ENCODE results near the gene C10orf105. TPM values are rescaled to one million over a fixed set of nuclear protein-coding genes. Genes with fewer than 3 reads are reported as not detected.
A peak's percentile ranks its signal among the peaks of the same experiment; 100 is the strongest.

Gene C10orf105
- total and polyA plus RNA-seq, 8 donors, result 0.17 to 1.0 (median 0.57) TPM

- H3K9me3 ChIP-seq, result no peaks in the 10 kb centered on the region
- H3K4me1 ChIP-seq, result peaks cover 0 to 3% of the 10 kb centered on the region in 2 donors
- intact Hi-C loops (cut with DNase I), result no loop called here
- TF ChIP-seq CTCF (IDR thresholded peaks at IDR 0.05), result no peak
- ATAC-seq, result no peak
- H3K4me3 ChIP-seq, result no peak overlapping the region
- DNase-seq, result peak in 1 of 4 donors; percentile 57
- no peaks in the 10 kb centered on the region for H3K27me3 ChIP-seq
- H3K27ac ChIP-seq, result no peak overlapping the region
- no peaks in the 10 kb centered on the region for H3K36me3 ChIP-seq
These were observed 40.2 kb downstream of the C10orf105 start for GRCh38 chr10:71679425-71679824.

- DNase-seq, result no peak
- no peak for TF ChIP-seq CTCF (IDR thresholded peaks at IDR 0.05)
- no peaks in the 10 kb centered on the region for H3K4me1 ChIP-seq
- ATAC-seq, result no peak
- H3K27ac ChIP-seq, result no peak overlapping the region
- H3K4me3 ChIP-seq, result no peak overlapping the region
- H3K27me3 ChIP-seq, result no peaks in the 10 kb centered on the region
- H3K9me3 ChIP-seq, result no peaks in the 10 kb centered on the region
- intact Hi-C loops (cut with DNase I), result no loop called here
- H3K36me3 ChIP-seq, result no peaks in the 10 kb centered on the region
These were observed 41.3 kb downstream of the C10orf105 start for GRCh38 chr10:71678057-71678805.

GRCh38 chr10:71677261-71677660 is 42.3 kb downstream of the C10orf105 start:
- H3K4me1 ChIP-seq, result no peaks in the 10 kb centered on the region
- H3K9me3 ChIP-seq, result no peaks in the 10 kb centered on the region
- no peak overlapping the region for H3K27ac ChIP-seq
- H3K27me3 ChIP-seq, result no peaks in the 10 kb centered on the region
- H3K36me3 ChIP-seq, result no peaks in the 10 kb centered on the region
- DNase-seq, result peak in 1 of 4 donors; percentile 37
- no peak overlapping the region for H3K4me3 ChIP-seq
- no peak for TF ChIP-seq CTCF (IDR thresholded peaks at IDR 0.05)
- ATAC-seq, result no peak
- intact Hi-C loops (cut with DNase I), result no loop called here

DNA sequence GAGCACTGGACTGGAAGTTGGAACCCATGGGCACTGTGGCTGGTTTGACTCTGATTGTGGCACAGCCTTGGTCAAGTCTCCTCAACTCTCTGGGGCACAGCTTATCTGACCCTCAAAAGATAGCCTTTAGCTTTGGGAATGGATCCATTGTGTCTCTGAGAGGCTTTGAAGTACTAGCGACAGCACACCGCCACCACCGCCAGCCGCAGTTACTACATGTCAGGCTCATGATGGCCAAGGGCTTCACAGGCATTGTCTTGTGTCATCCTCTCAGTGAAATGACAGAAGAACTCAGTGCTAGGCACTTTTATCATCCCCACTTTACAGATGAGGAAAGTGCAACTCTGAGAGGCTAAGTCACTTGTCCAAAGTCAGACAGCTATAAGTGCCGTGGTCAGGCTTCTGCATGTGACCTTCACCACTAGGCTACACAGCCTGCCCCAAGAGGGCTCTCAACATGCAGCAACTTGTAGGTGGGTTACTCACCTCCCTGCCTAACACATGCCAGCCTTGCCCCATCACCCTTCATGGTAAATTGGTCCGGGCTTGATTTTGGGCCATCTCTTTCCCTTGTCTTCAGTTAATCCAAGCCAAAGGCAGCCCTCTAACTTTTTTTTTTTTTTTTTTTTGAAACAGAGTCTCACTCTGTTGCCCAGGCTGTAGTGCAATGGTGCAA is 44.1 kb downstream of the C10orf105 start:
- intact Hi-C loops (cut with DNase I), result no loop called here
- Histone ChIP-seq H3K27me3 (no peaks in the 10 kb centered on the region), H3K27ac (no peak overlapping the region), H3K4me1 (no peaks in the 10 kb centered on the region), H3K9me3 (no peaks in the 10 kb centered on the region), H3K4me3 (no peak overlapping the region), H3K36me3 (no peaks in the 10 kb centered on the region)
- DNase-seq (no peak), ATAC-seq (no peak)
- TF ChIP-seq CTCF (IDR thresholded peaks at IDR 0.05), result no peak
